HG03139 (cell line): ENCODE data around the gene WRNIP1.

Source experiments
- ATAC-seq: cut with Tn5 transposase; IDR thresholded peaks from one replicate; pipeline ENCODE4 v1.9.1; 2021; ENCODE audit not compliant: unreplicated experiment

WRNIP1 gene

DNA sequence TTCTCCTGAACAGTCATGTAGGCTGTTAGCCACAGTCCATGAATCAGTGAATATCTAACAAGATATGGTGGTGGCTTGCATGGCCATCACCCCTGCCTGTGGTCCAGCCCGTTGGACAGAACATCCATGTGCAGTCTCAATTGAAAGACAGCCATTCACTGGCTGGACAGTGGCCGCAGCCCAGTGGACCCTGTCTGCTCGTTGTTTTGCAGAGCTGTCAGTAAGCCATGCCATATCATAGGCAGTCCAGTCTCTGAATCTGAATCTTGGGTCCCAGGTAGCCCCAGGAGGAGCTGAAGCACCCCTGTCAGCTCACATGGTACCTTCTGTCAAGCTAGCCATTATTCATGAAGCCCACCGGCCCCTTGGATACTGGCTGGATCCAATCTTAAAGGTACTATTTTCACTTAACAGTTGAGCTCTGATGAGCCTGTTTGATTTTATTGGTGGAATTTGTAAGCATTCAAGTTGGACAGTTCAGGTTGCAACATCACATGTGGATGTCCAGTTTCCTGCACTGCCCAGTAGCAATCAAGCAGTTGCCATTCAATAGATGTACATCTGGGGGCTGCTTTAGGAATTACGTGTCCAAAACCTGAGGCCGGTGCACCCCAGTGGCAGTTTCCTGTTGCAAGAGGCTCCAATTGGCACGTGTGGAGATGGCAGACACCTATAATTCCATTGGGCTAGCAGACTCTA is 38.7 kb downstream of the WRNIP1 start:
- no peak for ATAC-seq

- no peak for ATAC-seq
Observed at GRCh38 chr6:2804516-2804915, 39.3 kb downstream of the WRNIP1 start.

- no peak for ATAC-seq
Observed at GRCh38 chr6:2805031-2805430, 39.8 kb downstream of the WRNIP1 start.

GRCh38 chr6:2806644-2807043 is 41.5 kb downstream of the WRNIP1 start:
- ATAC-seq, result no peak

DNA sequence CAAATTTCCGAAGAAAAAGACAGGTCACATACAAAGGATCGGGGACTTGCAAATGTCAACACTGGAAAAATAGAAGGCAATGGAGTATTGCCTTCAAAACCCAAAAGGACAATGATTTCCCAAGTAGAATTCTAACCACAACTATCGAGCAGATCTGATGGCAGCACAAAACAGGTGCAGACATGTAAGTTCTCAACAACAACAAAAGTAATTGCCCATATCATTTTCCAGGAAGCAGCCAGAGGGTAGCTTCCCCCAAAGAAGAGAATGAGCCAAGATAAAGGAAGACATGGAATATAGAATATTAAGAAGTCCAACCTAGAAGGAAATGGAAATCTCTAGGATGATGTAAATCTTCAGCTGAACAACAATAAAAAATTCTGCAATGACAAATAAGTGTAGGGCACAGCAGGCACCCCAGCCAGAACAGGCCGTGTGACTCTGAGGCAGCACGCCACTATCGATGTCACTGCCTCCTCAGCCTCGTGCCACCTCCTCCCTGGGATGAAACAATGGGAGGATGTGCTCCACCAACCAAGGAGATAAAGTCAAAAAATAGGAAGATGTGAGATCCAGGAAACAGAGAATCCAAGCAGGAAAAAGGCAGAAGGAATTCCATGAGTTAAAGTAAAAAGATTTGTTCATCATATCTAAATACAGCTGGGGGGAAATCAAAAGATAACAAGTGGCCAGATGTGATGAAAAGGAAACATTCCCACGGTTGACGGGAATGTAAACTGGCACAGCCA is 42.3 kb downstream of the WRNIP1 start:
- ATAC-seq, result no peak

GRCh38 chr6:2809015-2809414 is 43.8 kb downstream of the WRNIP1 start:
- ATAC-seq, result no peak

DNA sequence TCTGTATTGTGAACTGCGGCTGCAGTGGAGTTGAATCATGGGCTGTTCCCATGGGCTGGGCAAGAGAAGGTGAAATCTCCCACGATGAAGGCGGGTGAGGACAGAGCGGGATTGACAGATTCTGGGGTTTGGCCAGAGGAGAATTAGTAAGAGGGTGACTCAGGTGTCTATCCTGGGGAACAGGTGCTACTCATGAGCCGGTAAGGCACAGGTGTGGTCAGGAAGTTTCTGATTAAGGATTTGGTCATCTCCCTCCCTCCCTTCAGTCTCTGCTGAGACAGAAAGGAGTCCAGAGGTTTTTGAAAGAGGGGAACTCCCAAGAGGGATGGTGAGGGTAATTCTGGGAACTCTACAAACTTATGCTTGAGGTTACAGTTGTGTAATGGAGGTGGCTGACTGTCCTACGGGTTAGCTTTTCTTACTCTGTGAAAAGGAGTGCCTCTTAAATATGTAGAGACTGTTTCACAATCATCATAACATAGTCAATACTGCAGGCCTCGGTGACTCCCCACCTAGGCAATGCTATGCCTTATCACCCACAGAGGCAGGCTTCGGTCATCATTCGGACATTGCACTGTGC is 45.0 kb downstream of the WRNIP1 start:
- ATAC-seq, result no peak

DNA sequence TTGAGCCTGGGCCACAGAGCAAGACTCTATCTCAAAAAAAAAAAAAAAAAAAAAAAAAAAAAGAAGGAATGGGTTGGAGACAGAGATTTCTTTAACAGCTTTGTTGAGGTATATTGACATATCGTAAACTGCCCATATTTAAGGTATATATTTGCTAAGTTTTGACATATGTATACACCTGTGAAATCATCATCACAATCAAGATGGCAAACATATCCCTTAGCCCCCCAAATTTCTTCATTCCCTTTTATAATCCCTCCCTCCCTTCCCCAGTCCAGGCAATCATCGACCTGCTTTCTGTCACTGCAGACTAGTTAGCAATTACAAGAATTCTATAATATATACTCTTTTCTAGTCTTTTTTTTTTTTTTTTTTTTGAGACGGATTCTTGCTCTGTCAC is 47.5 kb downstream of the WRNIP1 start:
- ATAC-seq, result no peak

- no peak for ATAC-seq
Observed at GRCh38 chr6:2816158-2816557, 51.0 kb downstream of the WRNIP1 start.

GRCh38 chr6:2817903-2818443 is 52.8 kb downstream of the WRNIP1 start:
- no peak for ATAC-seq

- ATAC-seq, result no peak
Observed at GRCh38 chr6:2818593-2818992, 53.4 kb downstream of the WRNIP1 start.

- no peak for ATAC-seq
Observed at GRCh38 chr6:2819115-2819514, 53.9 kb downstream of the WRNIP1 start.

GRCh38 chr6:2819978-2820377 is 54.8 kb downstream of the WRNIP1 start:
- ATAC-seq, result no peak

DNA sequence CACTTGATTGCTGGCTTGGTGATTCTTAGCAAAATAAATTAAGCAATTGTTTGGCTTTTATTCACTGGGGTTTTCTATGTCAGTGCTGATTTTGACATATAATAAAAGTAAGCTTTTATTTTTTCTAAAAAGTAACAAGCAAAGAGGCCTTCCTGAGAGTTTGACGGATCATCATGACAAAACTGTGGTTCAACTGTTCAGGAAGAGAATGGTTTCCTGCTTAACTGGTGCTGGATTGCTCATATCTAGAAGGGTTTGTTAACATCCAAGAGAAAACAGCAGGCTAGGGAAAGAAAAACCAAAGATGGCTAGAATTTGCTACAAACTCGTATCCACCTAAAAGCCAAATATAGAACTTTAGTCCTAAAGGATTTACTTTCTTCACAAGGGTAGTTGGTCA is 55.2 kb downstream of the WRNIP1 start:
- no peak for ATAC-seq

- no peak for ATAC-seq
Observed at GRCh38 chr6:2821554-2821953, 56.4 kb downstream of the WRNIP1 start.

GRCh38 chr6:2823104-2823850 is 58.1 kb downstream of the WRNIP1 start:
- ATAC-seq, result no peak

DNA sequence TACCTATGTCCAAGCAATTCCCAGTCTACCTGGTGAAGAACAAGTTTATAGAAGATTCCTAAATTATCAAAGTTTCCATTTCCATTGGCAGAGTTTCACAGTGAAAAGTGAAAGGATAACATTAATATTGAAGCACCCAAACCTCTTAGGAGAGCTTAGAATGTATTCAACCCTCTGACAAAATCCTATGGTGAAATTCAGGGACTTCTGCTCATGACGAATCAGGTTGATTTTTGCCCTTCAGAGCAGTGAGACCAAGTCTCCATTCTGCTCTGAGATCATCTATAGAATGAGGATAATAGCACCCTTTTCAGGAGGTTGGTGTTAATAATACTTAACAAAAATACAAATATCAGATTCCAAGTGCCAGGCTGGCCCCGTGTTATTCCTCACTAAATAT is 60.9 kb downstream of the WRNIP1 start:
- no peak for ATAC-seq

DNA sequence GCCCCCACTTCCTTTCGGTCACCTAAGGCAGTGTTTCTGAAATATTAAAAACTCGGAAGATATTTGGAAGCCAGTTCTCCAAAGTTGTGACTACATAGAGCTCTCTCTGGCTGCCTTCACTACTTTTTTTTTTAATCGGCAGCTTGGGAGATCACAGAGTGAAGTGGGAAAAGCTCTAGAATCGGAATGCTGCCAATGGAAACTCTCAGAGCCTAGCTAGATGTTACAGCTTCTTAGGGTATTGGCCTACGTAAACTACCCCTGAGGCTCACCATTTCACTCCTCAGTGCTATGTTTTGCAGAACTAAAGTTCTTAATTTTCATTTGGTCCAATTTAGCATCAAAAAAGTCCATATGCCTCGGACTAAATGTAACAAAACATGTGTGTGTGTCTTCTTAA is 61.9 kb downstream of the WRNIP1 start:
- ATAC-seq, result no peak

GRCh38 chr6:2828629-2829028 is 63.4 kb downstream of the WRNIP1 start:
- no peak for ATAC-seq

GRCh38 chr6:2829253-2829652 is 64.1 kb downstream of the WRNIP1 start:
- ATAC-seq, result no peak

GRCh38 chr6:2830183-2830582 is 65.0 kb downstream of the WRNIP1 start:
- ATAC-seq, result no peak
